ENCODE data around the gene OR5A1.

The OR5A1 gene

DNA sequence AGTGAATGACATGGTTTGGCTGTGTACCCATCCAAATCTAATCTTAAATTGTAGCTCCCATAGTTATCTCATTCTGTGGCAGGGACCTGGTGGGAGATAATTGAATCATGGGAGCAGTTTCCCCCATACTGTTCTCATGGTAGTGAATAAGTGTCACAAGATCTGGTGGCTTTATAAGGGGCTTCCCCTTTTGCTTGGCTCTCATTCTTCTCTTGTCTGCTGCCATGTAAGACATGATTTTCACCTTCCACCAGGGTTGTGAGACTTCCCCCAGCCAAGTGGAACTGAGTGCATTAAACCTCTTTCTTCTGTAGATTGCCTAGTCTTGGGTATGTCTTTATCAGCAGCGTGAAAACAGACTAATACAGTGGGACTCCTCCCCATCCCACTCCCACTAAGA lies 21.2 kb upstream of the OR5A1 start:
- ATAC-seq: no peak
- no peak for TF ChIP-seq ZNF8 (CRISPR knock-in tag; IDR thresholded peaks at IDR 0.05)
- TF ChIP-seq ESRRG (CRISPR knock-in tag; IDR thresholded peaks at IDR 0.05): no peak
- no peak for TF ChIP-seq POU6F1 (CRISPR knock-in tag; IDR thresholded peaks at IDR 0.05; ENCODE audit: borderline replicate concordance, low read depth)
- TF ChIP-seq TOX (CRISPR knock-in tag; IDR thresholded peaks at IDR 0.05; ENCODE audit: borderline replicate concordance): no peak
- no peak for TF ChIP-seq TCF4 (CRISPR knock-in tag; IDR thresholded peaks at IDR 0.05; ENCODE audit: borderline replicate concordance)

GRCh38 chr11:59416613-59417012 lies 19.7 kb upstream of the OR5A1 start:
- TF ChIP-seq PPARA (CRISPR knock-in tag; IDR thresholded peaks at IDR 0.05; ENCODE audit: borderline replicate concordance) (no peak), CREB5 (CRISPR knock-in tag; IDR thresholded peaks at IDR 0.05; ENCODE audit: low read depth) (no peak), SNAI2 (CRISPR knock-in tag; IDR thresholded peaks at IDR 0.05) (no peak), ARNTL (CRISPR knock-in tag; IDR thresholded peaks at IDR 0.05; ENCODE audit: borderline replicate concordance, low read depth) (no peak), RARB (CRISPR knock-in tag; IDR thresholded peaks at IDR 0.05) (no peak), ISL1 (CRISPR knock-in tag; IDR thresholded peaks at IDR 0.05) (no peak), ZC3H10 (CRISPR knock-in tag; IDR thresholded peaks at IDR 0.05) (no peak), ZFP3 (CRISPR knock-in tag; IDR thresholded peaks at IDR 0.05) (no peak), ZNF565 (CRISPR knock-in tag; conservative IDR thresholded peaks at IDR 0.05; ENCODE audit: low read depth) (no peak), POU6F1 (CRISPR knock-in tag; IDR thresholded peaks at IDR 0.05; ENCODE audit: borderline replicate concordance, low read depth) (no peak), ZNF70 (CRISPR knock-in tag; IDR thresholded peaks at IDR 0.05) (no peak), ZFP30 (CRISPR knock-in tag; IDR thresholded peaks at IDR 0.05) (no peak), CSDC2 (CRISPR knock-in tag; IDR thresholded peaks at IDR 0.05) (no peak), ESRRG (CRISPR knock-in tag; IDR thresholded peaks at IDR 0.05) (no peak), TOX (CRISPR knock-in tag; IDR thresholded peaks at IDR 0.05; ENCODE audit: borderline replicate concordance) (no peak), GLIS3 (CRISPR knock-in tag; IDR thresholded peaks at IDR 0.05) (no peak)
- TF ChIP-seq, protein P1, sequence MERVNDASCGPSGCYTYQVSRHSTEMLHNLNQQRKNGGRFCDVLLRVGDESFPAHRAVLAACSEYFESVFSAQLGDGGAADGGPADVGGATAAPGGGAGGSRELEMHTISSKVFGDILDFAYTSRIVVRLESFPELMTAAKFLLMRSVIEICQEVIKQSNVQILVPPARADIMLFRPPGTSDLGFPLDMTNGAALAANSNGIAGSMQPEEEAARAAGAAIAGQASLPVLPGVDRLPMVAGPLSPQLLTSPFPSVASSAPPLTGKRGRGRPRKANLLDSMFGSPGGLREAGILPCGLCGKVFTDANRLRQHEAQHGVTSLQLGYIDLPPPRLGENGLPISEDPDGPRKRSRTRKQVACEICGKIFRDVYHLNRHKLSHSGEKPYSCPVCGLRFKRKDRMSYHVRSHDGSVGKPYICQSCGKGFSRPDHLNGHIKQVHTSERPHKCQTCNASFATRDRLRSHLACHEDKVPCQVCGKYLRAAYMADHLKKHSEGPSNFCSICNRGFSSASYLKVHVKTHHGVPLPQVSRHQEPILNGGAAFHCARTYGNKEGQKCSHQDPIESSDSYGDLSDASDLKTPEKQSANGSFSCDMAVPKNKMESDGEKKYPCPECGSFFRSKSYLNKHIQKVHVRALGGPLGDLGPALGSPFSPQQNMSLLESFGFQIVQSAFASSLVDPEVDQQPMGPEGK (CRISPR knock-in tag; IDR thresholded peaks at IDR 0.05; ENCODE audit: borderline replicate concordance): no peak
- TF ChIP-seq, protein P2, sequence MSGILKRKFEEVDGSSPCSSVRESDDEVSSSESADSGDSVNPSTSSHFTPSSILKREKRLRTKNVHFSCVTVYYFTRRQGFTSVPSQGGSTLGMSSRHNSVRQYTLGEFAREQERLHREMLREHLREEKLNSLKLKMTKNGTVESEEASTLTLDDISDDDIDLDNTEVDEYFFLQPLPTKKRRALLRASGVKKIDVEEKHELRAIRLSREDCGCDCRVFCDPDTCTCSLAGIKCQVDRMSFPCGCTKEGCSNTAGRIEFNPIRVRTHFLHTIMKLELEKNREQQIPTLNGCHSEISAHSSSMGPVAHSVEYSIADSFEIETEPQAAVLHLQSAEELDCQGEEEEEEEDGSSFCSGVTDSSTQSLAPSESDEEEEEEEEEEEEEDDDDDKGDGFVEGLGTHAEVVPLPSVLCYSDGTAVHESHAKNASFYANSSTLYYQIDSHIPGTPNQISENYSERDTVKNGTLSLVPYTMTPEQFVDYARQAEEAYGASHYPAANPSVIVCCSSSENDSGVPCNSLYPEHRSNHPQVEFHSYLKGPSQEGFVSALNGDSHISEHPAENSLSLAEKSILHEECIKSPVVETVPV (CRISPR knock-in tag; IDR thresholded peaks at IDR 0.05): no peak
- no peak for ATAC-seq

GRCh38 chr11:59417023-59417422 lies 19.2 kb upstream of the OR5A1 start:
- ATAC-seq: no peak
- TF ChIP-seq, protein P2 (CRISPR knock-in tag; IDR thresholded peaks at IDR 0.05): no peak
- TF ChIP-seq ZNF565 (CRISPR knock-in tag; conservative IDR thresholded peaks at IDR 0.05; ENCODE audit: low read depth) (no peak), OSR1 (CRISPR knock-in tag; IDR thresholded peaks at IDR 0.05) (no peak), ZNF8 (CRISPR knock-in tag; IDR thresholded peaks at IDR 0.05) (no peak)
- TF ChIP-seq, protein P1 (CRISPR knock-in tag; IDR thresholded peaks at IDR 0.05; ENCODE audit: borderline replicate concordance): no peak

Measured in SK-N-SH treated with all-trans-retinoic acid at 6 μM for 48 hours (cell line).